Activated CD8-positive, alpha-beta memory T cell treated with anti-CD3 and anti-CD28 coated beads, Interleukin-2, amount 10 ng/mL, durations not matched to agents 7 days and 5 days (primary cell): ENCODE measurements around the gene CPEB4. TPM values are rescaled to one million over a fixed set of nuclear protein-coding genes. Genes with fewer than 3 reads are reported as not detected.

Source experiments
- ATAC-seq: fragments of 150-1000 bp; cut with Tn5 transposase; one replicate; pipeline ENCODE4 v1.10.0; 2021; ENCODE audit warnings: moderate library complexity
- CTCF ChIA-PET: fragments of 350-600 bp; sonication (Branson Sonifier 250); formaldehyde crosslinking; loops from one replicate; lab custom pipeline; 2021; ENCODE audit warnings: antibody characterized with exemption; lab: Charles Lee
- DNase-seq: peaks from one replicate; pipeline ENCODE4 v3.0.0-alpha.2; 2020
- H3K27ac Mint-ChIP-seq: one replicate; pipeline ENCODE4 v1.8.0; 2021; ENCODE audit warnings: mild to moderate bottlenecking, mixed read lengths
- H3K27me3 Mint-ChIP-seq: one replicate; pipeline ENCODE4 v1.8.0; 2021; ENCODE audit warnings: mixed read lengths
- H3K36me3 Mint-ChIP-seq: one replicate; pipeline ENCODE4 v1.8.0; 2021; ENCODE audit warnings: mild to moderate bottlenecking, mixed read lengths
- H3K4me1 Mint-ChIP-seq: one replicate; pipeline ENCODE4 v1.8.0; 2021; ENCODE audit warnings: mixed read lengths
- H3K4me3 Mint-ChIP-seq: one replicate; pipeline ENCODE4 v1.8.0; 2021; ENCODE audit warnings: mild to moderate bottlenecking, moderate library complexity, mixed read lengths
- H3K9me3 Mint-ChIP-seq: one replicate; pipeline ENCODE4 v1.8.0; 2022; ENCODE audit warnings: low read depth, mixed read lengths
- total RNA-seq, 2 experiments: library from RNA; stranded (reverse); gene quantifications; one replicate each; pipeline ENCODE4 v1.2.3, GENCODE V29; 2021

Gene CPEB4
- total RNA-seq, 2 experiments from 2014 or later: 12.5 to 15.8 TPM

DNA sequence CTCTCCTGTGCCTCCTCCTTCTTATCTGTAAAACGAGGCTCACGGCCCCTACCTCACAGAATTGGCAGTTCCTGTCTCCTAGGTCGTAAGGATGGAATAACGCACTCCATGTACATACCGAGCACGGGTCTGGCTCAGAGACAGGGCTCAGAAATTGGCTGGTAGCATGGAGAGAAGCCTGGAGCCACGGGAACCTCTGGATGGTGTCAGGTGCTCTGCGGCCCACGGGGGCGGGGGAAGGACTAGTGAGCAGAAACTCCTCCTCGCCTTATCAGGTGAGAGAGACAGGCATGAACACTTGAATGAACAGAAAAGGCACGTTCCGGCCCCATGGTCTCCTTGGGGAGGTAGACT lies 85.4 kb downstream of the CPEB4 start:
- H3K27ac Mint-ChIP-seq: no peak overlapping the region
- no peaks in the 10 kb centered on the region for H3K36me3 Mint-ChIP-seq
- CTCF ChIA-PET: interaction anchor here (0.8 to 4.8 kb wide), 31 partner anchors 8 to 400 kb away, joined by 3 to 74 read pairs (median 4); partner anchors contain the start of gene BOD1
- peak overlapping the region; percentile 55 for H3K4me3 Mint-ChIP-seq
- peak; percentile 32 for ATAC-seq
- peaks cover 18% of the 10 kb centered on the region for H3K27me3 Mint-ChIP-seq
- H3K9me3 Mint-ChIP-seq: no peaks in the 10 kb centered on the region
- DNase-seq: no peak
- H3K4me1 Mint-ChIP-seq: peaks cover 9% of the 10 kb centered on the region

DNA sequence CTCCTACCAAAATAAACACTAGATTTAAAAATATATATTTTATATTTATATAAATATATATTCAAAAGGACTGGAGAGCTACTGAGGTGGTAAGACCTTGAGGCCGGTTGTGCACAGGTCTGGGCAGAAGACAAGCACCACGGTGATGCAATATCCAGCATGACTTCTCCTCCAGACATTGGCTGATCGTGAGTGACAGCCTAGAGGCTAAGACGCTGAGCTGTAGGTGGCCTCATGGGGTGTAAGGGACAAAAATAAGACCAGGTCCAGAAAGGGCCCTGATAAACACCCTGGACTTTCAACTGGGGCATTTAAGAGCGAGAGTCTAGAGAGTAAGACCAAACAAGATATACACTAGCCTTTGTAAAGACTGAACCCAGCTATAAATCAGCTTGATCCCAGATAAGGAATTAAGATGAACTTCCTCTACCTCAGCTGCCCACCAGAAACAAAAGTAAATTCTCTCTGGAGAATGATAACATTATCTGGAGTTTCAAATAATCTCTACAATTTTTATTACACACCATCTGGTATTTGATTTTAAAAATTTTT lies 86.6 kb downstream of the CPEB4 start:
- ATAC-seq (no peak), DNase-seq (no peak)
- peaks cover 9% of the 10 kb centered on the region for H3K4me1 Mint-ChIP-seq
- no peak overlapping the region for H3K27ac Mint-ChIP-seq
- peaks cover 26% of the 10 kb centered on the region for H3K27me3 Mint-ChIP-seq
- no peak overlapping the region for H3K4me3 Mint-ChIP-seq
- CTCF ChIA-PET: interaction anchor here (0.9 to 4.8 kb wide), 4 partner anchors 12 to 402 kb away, joined by 3 to 74 read pairs (median 8); partner anchors contain the start of gene BOD1
- no peaks in the 10 kb centered on the region for H3K9me3 Mint-ChIP-seq
- no peaks in the 10 kb centered on the region for H3K36me3 Mint-ChIP-seq

DNA sequence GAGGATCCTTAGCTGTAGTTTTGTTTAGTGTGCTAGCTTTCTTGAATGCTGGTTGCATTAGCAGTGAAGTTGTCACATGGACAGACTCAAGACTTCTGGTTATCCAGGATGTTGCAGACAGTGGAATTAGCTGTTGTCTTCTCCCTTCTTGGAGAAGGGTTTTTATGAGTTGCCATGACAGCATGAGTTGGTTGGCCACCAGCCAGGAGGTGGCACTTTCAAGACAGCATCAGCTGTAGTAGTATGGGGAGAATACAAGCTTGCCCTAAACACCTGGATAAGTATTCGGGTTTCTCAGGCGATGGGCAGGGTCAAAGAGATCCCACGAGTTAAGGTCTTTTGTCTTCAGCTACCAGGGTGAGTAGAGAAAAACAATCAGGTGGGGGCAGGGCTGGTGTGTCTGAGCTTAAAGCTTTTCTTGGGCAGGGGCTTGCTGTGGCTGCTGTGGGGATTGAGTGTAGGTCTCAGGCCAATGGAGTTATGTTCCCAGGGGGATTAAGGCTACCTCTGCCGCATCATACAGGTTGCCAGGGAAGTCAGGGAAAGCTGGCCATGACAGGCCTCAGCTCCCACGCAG lies 93.1 kb downstream of the CPEB4 start:
- no peaks in the 10 kb centered on the region for H3K4me1 Mint-ChIP-seq
- H3K27me3 Mint-ChIP-seq: peaks cover 43% of the 10 kb centered on the region
- H3K36me3 Mint-ChIP-seq: no peaks in the 10 kb centered on the region
- CTCF ChIA-PET: interaction anchor here (0.8 to 1.7 kb wide), 3 partner anchors 8 to 366 kb away, joined by 3 to 5 read pairs (median 3); partner anchors contain the start of gene BOD1
- DNase-seq (no peak), ATAC-seq (no peak)
- H3K4me3 Mint-ChIP-seq: no peak overlapping the region
- H3K9me3 Mint-ChIP-seq: peaks cover 2% of the 10 kb centered on the region
- H3K27ac Mint-ChIP-seq: no peak overlapping the region

DNA sequence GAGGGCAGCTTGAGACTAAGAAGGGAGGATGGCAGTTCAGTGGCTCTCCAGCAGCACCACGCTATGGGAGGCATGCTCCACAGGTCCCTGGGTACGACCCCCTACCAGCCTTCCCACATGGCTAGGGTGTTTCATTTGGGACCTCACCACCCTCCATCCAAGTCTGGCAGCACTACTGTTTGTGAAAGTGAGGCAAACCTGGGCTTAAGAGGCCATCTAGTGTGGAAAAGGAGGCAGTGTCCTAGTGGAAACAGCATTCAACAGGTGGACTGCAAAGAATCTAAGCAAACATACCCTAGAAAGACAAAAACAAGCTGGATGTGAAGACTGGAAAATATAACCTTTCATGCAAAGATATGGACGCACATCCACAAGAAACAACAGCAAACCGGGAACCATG lies 96.1 kb downstream of the CPEB4 start:
- H3K9me3 Mint-ChIP-seq: peaks cover 2% of the 10 kb centered on the region
- ATAC-seq: no peak
- H3K4me3 Mint-ChIP-seq: no peak overlapping the region
- H3K27ac Mint-ChIP-seq: no peak overlapping the region
- H3K27me3 Mint-ChIP-seq: peaks cover 26% of the 10 kb centered on the region
- H3K36me3 Mint-ChIP-seq: no peaks in the 10 kb centered on the region
- H3K4me1 Mint-ChIP-seq: no peaks in the 10 kb centered on the region
- DNase-seq: no peak
- CTCF ChIA-PET: interaction anchor here (0.8 kb wide), 1 partner anchor 11 kb away, joined by 5 read pairs; no protein-coding TSS in a partner anchor

DNA sequence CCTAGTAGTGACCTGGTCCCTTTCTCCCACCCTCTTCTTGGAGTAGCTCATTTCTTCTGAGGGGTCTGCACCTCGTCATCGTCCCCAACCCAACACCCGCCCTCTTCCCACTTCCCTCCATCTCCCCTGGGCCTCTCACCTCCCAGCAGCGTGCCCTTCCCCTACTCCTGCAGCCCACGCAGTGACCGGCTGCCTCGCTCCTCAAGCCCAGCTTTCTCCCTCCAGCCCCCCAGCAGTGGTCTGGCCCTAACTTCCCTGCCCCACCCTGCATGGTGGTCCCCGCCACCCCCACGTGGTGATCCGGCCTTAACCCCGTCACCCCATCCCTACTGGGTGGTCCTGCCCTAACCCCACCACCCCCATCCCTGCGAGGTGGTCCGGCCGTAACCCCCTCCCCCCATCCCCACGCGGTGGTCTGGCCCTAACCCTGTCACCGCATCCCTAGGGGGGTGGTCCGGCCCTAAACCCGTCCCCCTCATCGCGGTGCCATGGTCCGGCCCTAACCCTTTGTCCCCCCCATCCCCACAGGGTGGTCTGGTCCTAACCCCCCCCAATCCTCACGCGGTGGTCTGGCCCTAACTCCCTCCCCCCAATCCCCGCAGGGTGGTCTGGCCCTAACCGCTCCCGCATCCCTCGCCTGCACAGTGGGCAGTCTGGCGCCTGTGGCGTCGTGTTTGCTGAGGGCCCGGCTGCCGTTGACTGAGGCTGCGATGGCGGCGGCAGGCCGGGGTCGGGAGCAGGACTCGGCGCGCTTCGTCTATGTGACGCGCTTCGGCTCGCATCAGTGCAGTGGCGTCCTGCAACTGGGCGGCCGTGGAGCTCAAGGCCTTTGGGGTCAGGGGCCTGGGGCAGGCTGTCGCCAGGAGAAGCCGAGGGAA lies 100.6 kb downstream of the CPEB4 start, which contains the start of gene C5orf47:
Gene C5orf47 (plus strand): TSS at position 617 of the 878 bp plus-strand sequence. CDS start 94 bp downstream, at position 711.
- H3K9me3 Mint-ChIP-seq: no peaks in the 10 kb centered on the region
- no peaks in the 10 kb centered on the region for H3K4me1 Mint-ChIP-seq
- peaks cover 2% of the 10 kb centered on the region for H3K27me3 Mint-ChIP-seq
- CTCF ChIA-PET: no interaction called here
- no peak within 1 kb of the TSS for H3K27ac Mint-ChIP-seq
- no peak within 1 kb of the TSS for H3K4me3 Mint-ChIP-seq
- DNase-seq: no peak
- no peak for ATAC-seq
- H3K36me3 Mint-ChIP-seq: no peaks in the 10 kb centered on the region

DNA sequence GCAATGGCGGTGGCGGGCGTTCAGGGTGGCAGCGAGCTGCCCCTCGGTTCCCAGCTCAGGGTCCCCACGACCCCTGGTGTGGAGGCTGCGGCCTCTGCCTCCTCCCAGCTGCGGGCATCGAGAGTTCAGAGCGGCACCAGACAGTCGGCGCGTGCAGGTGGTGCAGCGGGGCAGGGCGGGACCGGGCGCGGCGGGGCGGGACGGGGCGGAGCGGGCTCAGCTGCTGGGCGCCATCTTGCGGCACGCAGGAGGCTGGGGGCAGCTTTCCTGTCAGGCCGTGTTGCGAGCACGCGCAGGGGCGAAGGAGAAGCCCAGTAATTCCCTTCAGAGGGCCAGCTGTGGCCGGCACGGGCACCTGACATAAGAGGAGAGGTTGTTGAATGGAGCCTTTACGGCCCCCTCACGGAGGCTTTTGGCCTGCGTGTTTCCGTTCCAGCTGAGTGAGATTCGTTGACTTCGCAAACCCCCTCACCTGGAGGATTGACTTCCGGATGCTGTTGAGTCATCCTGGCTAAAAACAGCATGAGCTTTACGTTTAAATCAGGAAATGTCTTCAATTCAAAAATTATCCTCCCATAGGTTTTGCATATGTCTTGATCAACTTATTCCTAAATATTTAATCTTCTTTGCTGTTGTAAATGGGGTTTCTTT lies 101.4 kb downstream of the CPEB4 start:
- Mint-ChIP-seq H3K4me1 (no peaks in the 10 kb centered on the region), H3K4me3 (no peak overlapping the region), H3K9me3 (no peaks in the 10 kb centered on the region), H3K36me3 (no peaks in the 10 kb centered on the region), H3K27me3 (peaks cover 2% of the 10 kb centered on the region), H3K27ac (no peak overlapping the region)
- DNase-seq: no peak
- ATAC-seq: no peak
- CTCF ChIA-PET: interaction anchor here (1.0 kb wide), 1 partner anchor 16 kb away, joined by 7 read pairs; no protein-coding TSS in a partner anchor

DNA sequence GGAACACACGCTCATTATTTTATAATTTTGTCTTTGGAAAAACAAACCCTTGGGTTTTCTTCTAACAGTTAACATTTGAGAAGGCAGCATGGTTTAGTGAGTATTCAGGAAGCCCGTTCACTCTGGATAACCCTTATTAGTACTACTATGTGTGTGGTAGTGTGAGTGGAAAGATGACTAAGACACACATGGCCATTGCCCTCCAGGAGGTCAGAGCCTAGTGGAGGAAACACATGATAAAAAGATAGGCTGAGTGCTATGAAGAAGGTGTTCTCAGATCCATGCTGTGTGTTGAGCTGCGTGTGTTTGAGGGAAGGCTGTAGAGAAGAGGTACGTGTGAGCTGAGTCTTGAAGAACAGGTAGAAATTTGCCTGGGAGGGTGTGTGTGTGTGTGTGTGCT lies 109.2 kb downstream of the CPEB4 start:
- no peak for DNase-seq
- Mint-ChIP-seq H3K4me3 (no peak overlapping the region), H3K9me3 (no peaks in the 10 kb centered on the region), H3K36me3 (no peaks in the 10 kb centered on the region), H3K27me3 (peaks cover 30% of the 10 kb centered on the region), H3K27ac (no peak overlapping the region), H3K4me1 (no peaks in the 10 kb centered on the region)
- CTCF ChIA-PET: no interaction called here
- no peak for ATAC-seq

GRCh38 chr5:173998531-173998930 lies 110.4 kb downstream of the CPEB4 start:
- Mint-ChIP-seq H3K27me3 (peaks cover 37% of the 10 kb centered on the region), H3K27ac (no peak overlapping the region)
- CTCF ChIA-PET: no interaction called here

DNA sequence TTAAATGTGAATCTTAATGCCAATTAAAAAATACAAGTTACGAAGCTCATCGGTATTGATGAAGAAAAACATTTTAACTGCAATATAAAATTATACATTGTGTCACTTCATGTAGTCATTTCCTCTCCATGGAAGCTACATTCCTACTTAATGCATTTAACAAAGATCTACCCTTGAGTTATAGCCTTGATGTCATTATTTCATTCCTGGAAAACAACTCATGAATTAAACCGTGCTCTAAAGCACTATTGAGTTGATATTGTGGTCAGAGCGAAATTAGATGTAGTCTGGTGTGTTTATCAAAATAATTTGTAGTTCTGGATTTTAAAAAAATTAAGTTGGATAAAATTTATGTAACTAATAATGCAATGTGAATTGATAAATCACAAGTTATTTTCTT lies 111.9 kb downstream of the CPEB4 start:
- H3K4me3 Mint-ChIP-seq: no peak overlapping the region
- ATAC-seq (no peak), DNase-seq (no peak)
- H3K36me3 Mint-ChIP-seq: no peaks in the 10 kb centered on the region
- H3K27me3 Mint-ChIP-seq: peaks cover 44% of the 10 kb centered on the region
- no peak overlapping the region for H3K27ac Mint-ChIP-seq
- H3K9me3 Mint-ChIP-seq: no peaks in the 10 kb centered on the region
- H3K4me1 Mint-ChIP-seq: no peaks in the 10 kb centered on the region
- CTCF ChIA-PET: no interaction called here

More at GRCh38 chr5:173998531-173998930, 110.4 kb downstream of the CPEB4 start:
- H3K4me3 Mint-ChIP-seq: no peak overlapping the region
- no peak for DNase-seq
- no peaks in the 10 kb centered on the region for H3K36me3 Mint-ChIP-seq
- no peak for ATAC-seq
- H3K4me1 Mint-ChIP-seq: no peaks in the 10 kb centered on the region
- H3K9me3 Mint-ChIP-seq: no peaks in the 10 kb centered on the region

GRCh38 chr5:174003795-174004194 lies 115.6 kb downstream of the CPEB4 start:
- no peak overlapping the region for H3K4me3 Mint-ChIP-seq
- no peaks in the 10 kb centered on the region for H3K4me1 Mint-ChIP-seq
- no peaks in the 10 kb centered on the region for H3K36me3 Mint-ChIP-seq
- ATAC-seq: no peak
- H3K27ac Mint-ChIP-seq: no peak overlapping the region
- DNase-seq: no peak
- H3K27me3 Mint-ChIP-seq: peaks cover 32% of the 10 kb centered on the region
- CTCF ChIA-PET: no interaction called here
- no peaks in the 10 kb centered on the region for H3K9me3 Mint-ChIP-seq

DNA sequence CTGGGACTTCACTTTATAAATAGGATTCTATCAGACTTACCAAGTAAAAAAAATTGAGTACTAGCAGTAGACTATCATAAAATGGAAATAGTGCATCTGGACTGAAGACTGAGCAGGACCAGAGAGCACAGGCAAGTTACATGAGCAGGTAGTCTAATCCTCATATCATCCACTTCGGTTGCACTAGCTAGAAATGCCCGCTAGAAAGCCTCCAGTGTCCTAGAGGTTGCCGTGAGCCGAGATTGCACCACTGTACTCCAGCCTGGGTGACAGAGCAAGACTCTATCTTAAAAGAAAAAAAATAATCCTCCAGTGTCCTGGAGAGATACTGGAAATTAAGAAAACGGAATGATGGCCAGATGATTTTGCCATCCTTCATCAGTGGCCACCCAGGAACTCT lies 120.8 kb downstream of the CPEB4 start:
- H3K9me3 Mint-ChIP-seq: no peaks in the 10 kb centered on the region
- H3K36me3 Mint-ChIP-seq: no peaks in the 10 kb centered on the region
- no peak overlapping the region for H3K4me3 Mint-ChIP-seq
- peaks cover 18% of the 10 kb centered on the region for H3K27me3 Mint-ChIP-seq
- ATAC-seq: no peak
- CTCF ChIA-PET: no interaction called here
- no peak for DNase-seq
- no peak overlapping the region for H3K27ac Mint-ChIP-seq
- H3K4me1 Mint-ChIP-seq: peaks cover 5% of the 10 kb centered on the region

- Mint-ChIP-seq H3K27ac (no peak overlapping the region), H3K36me3 (no peaks in the 10 kb centered on the region), H3K4me1 (peaks cover 5% of the 10 kb centered on the region), H3K9me3 (no peaks in the 10 kb centered on the region), H3K27me3 (peaks cover 12% of the 10 kb centered on the region), H3K4me3 (no peak overlapping the region)
- ATAC-seq: no peak
- CTCF ChIA-PET: no interaction called here
- no peak for DNase-seq
Observed at GRCh38 chr5:174010365-174010764, 122.2 kb downstream of the CPEB4 start.

GRCh38 chr5:174011441-174011840 lies 123.3 kb downstream of the CPEB4 start:
- DNase-seq (no peak), ATAC-seq (no peak)
- Mint-ChIP-seq H3K4me1 (peaks cover 5% of the 10 kb centered on the region), H3K36me3 (no peaks in the 10 kb centered on the region), H3K27me3 (peaks cover 7% of the 10 kb centered on the region), H3K9me3 (no peaks in the 10 kb centered on the region), H3K4me3 (no peak overlapping the region), H3K27ac (no peak overlapping the region)
- CTCF ChIA-PET: no interaction called here
